Pancreas (tissue), 10 donors: ENCODE measurements around the gene PRRC2A. TPM values are rescaled to one million over a fixed set of nuclear protein-coding genes. Genes with fewer than 3 reads are reported as not detected.
A peak's percentile ranks its signal among the peaks of the same experiment; 100 is the strongest.

ENCODE experiments used
- ATAC-seq, 4 donors: fragments of 200-7000 bp; cut with Tn5 transposase; one replicate each; pipeline versions ENCODE4 v1.8.0 to v1.9.1; 2020; ENCODE audit warnings: mild to moderate bottlenecking in 4 of 4, moderate library complexity in 4 of 4
- DNase-seq, 6 donors: peaks; one replicate each; pipeline ENCODE4 v3.0.0-alpha.2; 2020
- FAIRE-seq: peaks from 2 replicates; lab custom pipeline; 2012; peaks lifted over from hg19 to GRCh38; lab: Jason Lieb, UNC
- H3K27ac ChIP-seq, 4 donors: fragments of 200-600 bp; sonication (generic); 1 replicate in 3 of 4; 2 replicates in 1 of 4; pipeline versions ENCODE4 v1.5.0 to v1.8.0; 2020
- H3K27me3 ChIP-seq, 4 donors: fragments of 200-600 bp; one replicate each; pipeline ENCODE4 v1.8.0; 2021
- H3K36me3 ChIP-seq, 3 donors: fragments of 200-600 bp; sonication (generic) in 1 of 3; one replicate each; pipeline versions ENCODE4 v1.5.0 to v1.8.0; 2020 to 2021
- H3K4me1 ChIP-seq, 3 donors: fragments of 200-600 bp; one replicate each; pipeline ENCODE4 v1.8.0; 2021
- H3K4me3 ChIP-seq, 4 donors: fragments of 200-600 bp; sonication (generic) in 2 of 4; one replicate each; pipeline versions ENCODE4 v1.5.0 to v1.8.0; 2020 to 2021
- H3K9me3 ChIP-seq, 4 donors: fragments of 200-600 bp; one replicate each; pipeline ENCODE4 v1.8.0; 2021
- CTCF ChIP-seq, 4 donors: fragments of 200-600 bp; sonication (generic) in 3 of 4; IDR thresholded peaks; one replicate each; pipeline versions ENCODE4 v1.5.0 to v1.8.0; 2021; ENCODE audit warnings: antibody characterized with exemption in 4 of 4
- WGBS, 2 donors: extraction: QIAGEN DNeasy Blood & Tissue Kit; methylation state at CpG; one replicate each; pipeline ENCODE4 v1.1.7; 2013; 5-methylcytosine and 5-hydroxymethylcytosine counted together
- intact Hi-C, 3 donors: fragments of 100-400 bp; cut with DNase I; formaldehyde crosslinking; loops; one replicate each; pipeline versions ENCODE4 v1.11.1 to v1.14.2; 2022
- polyA plus RNA-seq, 2 donors: library from polyadenylated mRNA; stranded (reverse); fragments of 200-250 nt; gene quantifications; one replicate each; pipeline ENCODE4 v1.2.3, GENCODE V29; 2013
- total RNA-seq, 6 donors: library from RNA; stranded (reverse); fragmentation: NEBNext Ultra II Directional in 4 of 6; extraction: Animal tissue kit (Norgen Biotek cat#: 25700) in 4 of 6; gene quantifications; one replicate each; pipeline versions ENCODE4 v1.2.1 to v1.2.4, GENCODE V29; 2021 to 2023
- donor health status: healthy with polysubstance abuse.
- donor health status: DM: no; HTN: no; CAD: no; lungs with moderate emphysema.
- donor health status: DM: no; HTN: no; CAD: no.
- donor health status: control.
- donor health status: control.
- donor health status: Bipolar disorder and iron deficiency.
- donor health status: DM: yes; HTN: yes; CAD: no.
- donor health status: DM: no; HTN: no; CAD: no.
- donor health status: DM: no; HTN: no; CAD: no.
- donor health status: DM: yes; HTN: yes; CAD: no.

The PRRC2A gene
- total and polyA plus RNA-seq, 8 donors: 45.3 to 144 (median 76.6) TPM

GRCh38 chr6:31609519-31610406, 10.8 kb upstream of the PRRC2A start:
- ATAC-seq (no peak), FAIRE-seq (no peak), DNase-seq (no peak)
- Histone ChIP-seq H3K4me1 (no peaks in the 10 kb centered on the region), H3K4me3 (no peak overlapping the region), H3K27ac (no peak overlapping the region), H3K9me3 (no peaks in the 10 kb centered on the region), H3K36me3 (no peaks in the 10 kb centered on the region), H3K27me3 (no peaks in the 10 kb centered on the region)
- intact Hi-C loops: no loop called here
- WGBS, 2 donors: 64 to 69% methylated on average over 8 of the region's 8 CpGs
- no peak for TF ChIP-seq CTCF (IDR thresholded peaks at IDR 0.05)

GRCh38 chr6:31610968-31611367, 9.5 kb upstream of the PRRC2A start:
- intact Hi-C loops: no loop called here
- no peaks in the 10 kb centered on the region for H3K4me1 ChIP-seq
- FAIRE-seq: no peak
- no peak for ATAC-seq
- no peak overlapping the region for H3K27ac ChIP-seq
- H3K4me3 ChIP-seq: no peak overlapping the region
- no peaks in the 10 kb centered on the region for H3K9me3 ChIP-seq
- no peak for TF ChIP-seq CTCF (IDR thresholded peaks at IDR 0.05)
- WGBS, 2 donors: 84 to 94% methylated on average over 4 of the region's 4 CpGs
- H3K27me3 ChIP-seq: no peaks in the 10 kb centered on the region
- DNase-seq: no peak
- no peaks in the 10 kb centered on the region for H3K36me3 ChIP-seq

GRCh38 chr6:31614075-31614619, 6.4 kb upstream of the PRRC2A start:
- no peaks in the 10 kb centered on the region for H3K9me3 ChIP-seq
- H3K4me1 ChIP-seq: no peaks in the 10 kb centered on the region
- no peak for FAIRE-seq
- WGBS, 2 donors: 84% methylated on average over 8 of the region's 8 CpGs
- H3K27ac ChIP-seq: no peak overlapping the region
- TF ChIP-seq CTCF (IDR thresholded peaks at IDR 0.05): no peak
- peak in 2 of 4 donors; percentile 35 to 54 for ATAC-seq
- no peaks in the 10 kb centered on the region for H3K36me3 ChIP-seq
- intact Hi-C loops: no loop called here
- no peak overlapping the region for H3K4me3 ChIP-seq
- no peaks in the 10 kb centered on the region for H3K27me3 ChIP-seq
- DNase-seq: no peak

- intact Hi-C loops: no loop called here
- no peak for DNase-seq
- Histone ChIP-seq H3K9me3 (no peaks in the 10 kb centered on the region), H3K4me3 (peak within 1 kb of the TSS in 1 of 4 donors; percentile 20), H3K27ac (peak within 1 kb of the TSS in 2 of 4 donors; percentile 2 to 15), H3K36me3 (no peaks in the 10 kb centered on the region), H3K27me3 (no peaks in the 10 kb centered on the region), H3K4me1 (no peaks in the 10 kb centered on the region)
- WGBS, 2 donors: 60 to 65% methylated on average over 6 of the region's 6 CpGs
- no peak for FAIRE-seq
- no peak for TF ChIP-seq CTCF (IDR thresholded peaks at IDR 0.05)
- ATAC-seq: peak in 3 of 4 donors; percentile 9 to 25 (median 19)
Observed at GRCh38 chr6:31614684-31615578, 5.6 kb upstream of the PRRC2A start, which contains the start of gene AIF1. AIF1 (plus strand) TSS chr6:31615234; CDS start chr6:31615330, 96 bp downstream.
